Measurements from ENCODE around the gene MUTYH.

- TF ChIP-seq CTCF (conservative IDR thresholded peaks at IDR 0.05; ENCODE audit: low read length) (no peak), EZH2phosphoT487 (IDR thresholded peaks at IDR 0.05; ENCODE audit: borderline replicate concordance, low read depth, low read length) (no peak)
Observed at GRCh38 chr1:45322486-45323040, 17.7 kb downstream of the MUTYH start.
